HG03378 (cell line): ENCODE results near the gene SIM2.

Source experiments
- ATAC-seq: cut with Tn5 transposase; IDR thresholded peaks from one replicate; pipeline ENCODE4 v1.9.1; 2021; ENCODE audit warnings: mild to moderate bottlenecking, moderate library complexity; ENCODE audit not compliant: unreplicated experiment

The SIM2 gene

GRCh38 chr21:36791695-36792470, 93.0 kb downstream of the SIM2 start:
- no peak for ATAC-seq

- ATAC-seq = no peak
Measured at GRCh38 chr21:36792505-36792967, 93.6 kb downstream of the SIM2 start.

GRCh38 chr21:36796070-36796469, 97.2 kb downstream of the SIM2 start:
- ATAC-seq = no peak

GRCh38 chr21:36798491-36798890, 99.6 kb downstream of the SIM2 start:
- ATAC-seq = no peak
